GM21619 (cell line): ENCODE results near the gene KAT8.
"Not testable (repeated sequence)": the region's sequence is repeated elsewhere in the genome, so short reads cannot be mapped to it uniquely, and the experiment has no call there.

Experiments used
- ATAC-seq: cut with Tn5 transposase; IDR thresholded peaks from one replicate; pipeline ENCODE4 v1.9.1; 2021; ENCODE audit not compliant: unreplicated experiment

Gene KAT8

GRCh38 chr16:31083556-31083955, 33.9 kb upstream of the KAT8 start:
- ATAC-seq, result no peak

DNA sequence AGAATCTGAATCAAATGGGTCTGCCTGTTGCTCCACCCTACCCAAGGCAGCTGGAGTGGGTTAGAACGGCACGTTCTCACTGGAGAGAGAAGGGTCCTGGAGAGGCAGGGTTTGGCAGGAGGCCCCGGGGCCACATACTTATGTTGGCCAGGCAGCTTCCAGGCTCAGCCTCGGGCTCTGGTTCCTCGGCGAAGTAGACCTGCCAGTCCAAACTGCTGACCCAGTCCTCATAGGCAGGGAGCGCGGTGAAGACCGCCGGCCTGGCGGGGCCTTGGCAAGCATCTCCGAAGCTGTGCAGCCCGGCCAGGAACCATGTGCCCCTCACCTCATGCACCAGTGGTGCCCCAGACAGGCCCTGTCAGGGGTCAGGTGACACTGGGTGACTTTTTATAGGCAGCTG, 33.5 kb upstream of the KAT8 start:
- ATAC-seq, result no peak

DNA sequence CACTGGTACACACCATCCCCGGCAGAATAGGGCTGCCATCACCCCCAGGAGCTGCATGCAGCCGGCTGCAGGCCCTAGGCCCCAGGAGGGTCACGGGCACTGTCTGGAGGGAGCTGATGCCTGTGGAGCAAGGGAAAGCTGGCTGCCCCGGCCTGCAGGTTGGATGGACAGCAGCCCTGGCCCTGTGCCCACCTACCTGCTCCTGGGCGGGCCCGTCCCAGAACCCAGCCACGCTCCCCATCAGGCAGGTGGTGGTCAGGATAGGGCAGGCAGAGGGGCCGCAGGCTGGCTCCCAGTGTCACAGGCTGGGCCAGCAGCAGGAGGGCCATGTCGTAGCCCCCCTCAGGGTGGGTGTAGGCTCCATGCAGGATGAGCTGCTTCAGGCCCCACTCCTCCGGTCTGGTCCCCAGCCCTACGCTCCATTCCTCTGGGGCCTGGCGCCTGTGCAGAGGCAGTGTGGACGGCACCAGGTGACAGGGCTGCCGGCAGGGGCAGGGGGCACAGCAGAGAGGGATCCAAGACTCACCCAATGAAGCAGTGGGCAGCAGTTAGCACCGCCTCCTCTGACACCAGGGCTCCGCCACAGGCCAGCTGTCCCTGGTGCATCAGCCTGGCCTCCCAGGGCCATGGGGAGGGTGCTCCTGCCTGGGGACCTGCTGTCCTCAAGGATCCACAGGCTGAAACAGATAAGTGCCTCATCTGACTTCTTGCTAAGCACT, 32.7 kb upstream of the KAT8 start:
- ATAC-seq, result no peak

GRCh38 chr16:31085411-31085810, 32.1 kb upstream of the KAT8 start:
- ATAC-seq, result no peak

DNA sequence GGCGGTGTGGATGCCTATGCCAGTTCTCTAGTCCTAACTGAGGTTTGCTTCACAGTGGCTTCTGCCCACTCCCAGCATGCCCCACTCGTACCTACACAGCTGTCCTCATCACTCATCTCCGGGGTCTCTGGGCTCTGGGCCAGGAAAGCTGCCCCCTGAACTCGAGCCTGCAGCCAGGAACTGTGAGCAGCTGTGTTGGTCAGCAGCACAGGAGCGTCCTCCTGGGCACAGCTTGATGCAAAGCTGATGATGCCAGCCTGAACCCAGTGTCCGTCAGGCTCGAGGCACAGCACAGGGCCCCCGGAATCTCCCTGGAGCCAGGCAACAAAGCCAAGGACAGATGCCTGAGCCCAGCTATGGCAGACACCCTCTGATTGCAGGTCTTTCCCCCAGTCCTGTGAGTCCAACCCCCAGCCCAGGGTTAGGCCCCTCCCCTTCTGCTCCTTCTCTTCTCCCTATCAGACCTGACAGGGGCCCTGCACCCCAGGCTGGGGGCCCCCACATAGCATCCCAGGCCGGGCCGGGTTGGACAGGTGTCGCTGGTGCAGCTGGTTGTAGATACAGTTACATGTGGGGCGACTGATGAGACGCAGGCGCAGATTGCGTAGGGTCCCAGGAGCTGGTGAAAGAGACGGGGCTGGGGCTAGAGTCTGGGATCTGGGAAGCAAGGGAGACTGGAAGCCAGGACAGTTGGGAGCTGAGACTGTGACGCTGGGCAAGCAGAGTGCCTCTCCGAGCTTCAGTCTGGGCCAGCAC, 31.4 kb upstream of the KAT8 start:
- no peak for ATAC-seq

GRCh38 chr16:31086629-31086906, 30.9 kb upstream of the KAT8 start:
- no peak for ATAC-seq

DNA sequence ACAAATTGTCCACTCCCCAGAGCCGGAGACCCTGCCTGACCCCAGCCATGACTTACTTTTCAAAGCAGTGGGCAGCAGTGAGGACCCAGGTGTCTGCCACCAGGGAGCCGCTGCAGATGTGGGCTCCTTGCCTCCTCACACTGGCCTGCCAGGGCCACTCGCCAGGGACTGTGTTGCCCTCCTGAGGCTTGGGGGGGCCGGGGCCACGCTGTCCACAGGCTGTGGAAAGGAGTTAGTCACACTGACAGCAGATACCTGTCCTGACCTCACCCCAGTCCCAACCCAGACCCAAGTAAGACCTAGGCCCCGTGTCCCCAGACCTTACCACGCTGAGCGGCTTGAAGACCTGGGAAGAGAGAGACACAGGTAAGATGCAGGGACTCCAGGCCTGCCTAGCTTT, 30.0 kb upstream of the KAT8 start:
- no peak for ATAC-seq

- ATAC-seq, result no peak
These were observed 29.5 kb upstream of the KAT8 start for GRCh38 chr16:31087971-31088370.

DNA sequence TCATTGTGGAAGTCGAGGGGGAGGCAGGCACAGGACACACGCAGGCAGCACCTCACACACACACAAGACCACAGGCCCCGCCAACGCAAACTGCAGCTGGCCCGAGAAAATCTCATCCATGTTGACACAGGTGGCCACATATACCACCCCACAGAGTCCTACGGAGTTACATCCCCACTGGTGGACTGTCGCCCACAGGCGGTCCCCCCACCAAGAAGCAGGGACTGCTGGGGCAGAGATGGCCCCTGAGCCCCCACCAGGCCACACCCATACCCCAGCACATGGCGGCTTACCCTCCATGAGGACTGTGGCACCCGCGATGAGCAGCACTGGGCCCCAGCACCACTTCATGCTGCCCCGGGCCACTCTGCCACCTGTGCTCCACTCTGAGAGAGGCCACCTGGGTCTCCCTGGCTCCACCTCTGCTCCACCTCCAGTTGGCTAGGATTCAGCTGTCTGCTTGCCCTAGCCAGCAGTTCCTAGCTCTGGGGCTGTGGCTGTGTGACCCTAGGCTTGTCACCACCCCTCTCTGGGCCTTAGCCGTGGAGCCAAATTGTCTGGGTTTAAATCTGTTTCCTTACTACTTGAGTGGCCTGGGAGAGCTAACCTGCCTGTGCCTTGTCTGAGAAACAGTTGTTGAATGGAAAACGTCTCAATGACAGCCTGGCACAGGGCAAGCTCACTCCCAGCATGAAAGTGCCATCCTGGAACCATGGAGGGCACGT, 28.8 kb upstream of the KAT8 start, which contains the start of gene PRSS53:
Gene PRSS53 (minus strand): TSS at position 485 of the 725 bp plus-strand sequence. CDS start 134 bp downstream, at position 351.
- no peak for ATAC-seq

DNA sequence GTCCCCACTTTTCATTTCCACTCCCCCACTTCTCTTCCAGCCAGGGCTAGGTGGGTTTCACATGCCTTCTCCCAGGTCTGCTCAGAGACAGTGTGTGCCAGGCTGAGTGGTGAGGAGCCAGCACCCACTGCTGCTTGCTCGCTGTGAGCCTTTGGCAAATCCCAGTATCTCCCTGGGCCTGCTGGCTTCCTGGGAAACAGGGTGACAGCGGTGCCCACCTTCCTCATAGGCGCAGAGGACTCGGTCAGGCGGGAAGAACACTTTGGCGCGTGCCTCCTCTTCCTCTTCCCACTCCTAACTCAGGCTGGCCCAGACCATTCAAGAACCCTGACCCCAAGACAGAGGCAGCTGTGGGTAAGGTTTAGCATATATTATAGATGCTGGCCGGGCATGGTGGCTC, 28.3 kb upstream of the KAT8 start:
- no peak for ATAC-seq

DNA sequence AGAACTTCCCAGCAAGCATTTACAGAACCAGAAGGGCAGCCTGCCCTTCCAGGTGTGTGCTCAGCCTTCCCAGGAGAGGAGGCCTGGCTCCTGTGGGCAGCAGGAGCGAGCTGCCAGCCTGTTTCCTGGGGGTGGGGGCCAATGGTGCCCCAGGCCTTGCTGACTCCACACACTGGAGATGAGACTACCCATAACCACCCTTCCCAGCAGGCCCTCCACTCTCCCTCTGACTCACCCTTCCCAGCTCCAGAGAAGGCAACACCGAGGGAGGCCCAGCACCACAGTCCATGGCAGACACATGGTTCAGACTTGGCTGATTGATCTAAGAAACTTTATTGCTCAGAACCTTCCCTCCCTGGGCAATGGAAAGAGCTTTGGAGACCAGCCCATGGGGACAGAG, 26.9 kb upstream of the KAT8 start:
- ATAC-seq, result no peak

- ATAC-seq, result no peak
These were observed 25.1 kb upstream of the KAT8 start for GRCh38 chr16:31092330-31092729.

DNA sequence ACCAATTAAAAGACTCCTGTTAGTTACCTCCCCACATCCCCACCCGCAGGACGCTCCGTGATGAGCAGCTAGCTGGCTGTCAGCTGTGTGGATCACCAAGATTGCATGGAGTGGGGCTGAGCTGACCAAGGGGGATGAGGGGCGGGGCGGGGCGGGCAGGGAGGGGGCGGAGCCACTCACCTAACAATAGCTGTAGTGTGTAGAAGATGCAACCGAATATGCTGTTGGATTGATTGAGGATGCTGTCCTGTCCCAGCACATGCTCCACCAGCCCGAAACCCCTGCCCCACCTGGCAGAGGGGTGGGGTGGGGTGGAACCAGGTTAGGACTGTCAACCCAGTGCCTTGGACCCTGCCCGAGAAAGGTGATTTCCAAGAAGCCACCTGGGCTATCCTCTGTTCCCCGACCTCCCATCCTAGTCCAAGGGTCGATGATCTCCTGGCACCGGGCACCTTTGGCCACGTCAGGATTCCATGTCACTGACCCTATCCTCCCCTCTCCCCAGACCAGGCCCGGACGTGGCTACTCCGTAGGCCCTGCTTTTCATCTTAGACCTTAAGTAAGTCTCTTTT, 24.2 kb upstream of the KAT8 start:
- ATAC-seq, result no peak

DNA sequence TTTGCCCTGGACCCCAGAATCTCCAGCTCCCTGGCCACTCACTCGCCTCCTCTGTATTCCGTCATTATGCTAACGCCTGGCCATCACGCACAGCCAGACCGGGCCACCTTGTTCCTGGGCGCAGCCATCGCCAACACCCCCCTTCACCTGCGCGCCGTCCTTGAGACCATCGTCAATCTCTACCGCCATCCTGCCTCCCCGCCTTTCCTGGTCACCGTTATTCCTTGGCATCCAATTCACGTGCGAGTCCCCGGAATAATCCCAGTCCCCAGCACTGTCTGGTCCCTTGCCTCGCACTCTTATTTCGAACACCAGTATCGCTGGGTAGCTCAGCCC, 23.4 kb upstream of the KAT8 start:
- ATAC-seq, result no peak

- ATAC-seq, result peak; percentile 79
These were observed 22.9 kb upstream of the KAT8 start, which contains the start of gene VKORC1 for GRCh38 chr16:31094424-31095120. VKORC1 (minus strand) TSS chr16:31094797; CDS start chr16:31094729, 68 bp downstream.

- no peak for ATAC-seq
These were observed 17.4 kb upstream of the KAT8 start for GRCh38 chr16:31099860-31100638.

GRCh38 chr16:31100876-31101641, 16.4 kb upstream of the KAT8 start:
- ATAC-seq, result not testable (repeated sequence)

DNA sequence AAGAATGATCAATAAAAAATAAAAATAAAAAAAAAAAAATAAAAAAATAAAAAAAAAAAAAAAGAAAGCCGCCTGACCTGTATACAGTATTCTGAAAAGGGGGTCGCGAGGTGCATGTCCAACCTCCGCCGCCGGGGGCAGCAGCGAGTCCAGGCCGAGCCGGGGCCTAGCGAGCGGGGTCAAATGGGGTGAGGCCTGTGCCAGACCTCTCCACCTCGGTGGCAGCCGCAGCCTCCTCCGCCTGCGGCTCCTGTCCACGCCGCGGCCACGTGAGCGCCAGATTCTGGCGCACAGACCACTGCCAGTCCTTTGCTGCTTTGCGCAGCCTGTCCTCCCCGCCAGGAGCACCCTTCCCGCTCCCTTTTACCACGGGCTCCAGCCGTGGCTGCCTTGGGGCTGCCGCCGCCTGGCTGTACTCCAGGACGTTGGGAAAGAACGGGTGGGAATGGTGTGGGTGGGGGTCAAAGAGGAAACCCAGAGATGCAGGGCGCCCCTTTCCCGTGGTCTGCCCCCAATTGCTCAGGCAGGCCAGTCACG, 11.7 kb upstream of the KAT8 start:
- ATAC-seq, result no peak
